NOMO-1 treated with dmso at 0.1 percent for 144 hours (cell line): Measurements from ENCODE around the gene CD300A.

Source experiments
- DNase-seq: peaks from one replicate; lab custom pipeline; 2025; ENCODE audit not compliant: unreplicated experiment; lab: John Stamatoyannopoulos, UW

The CD300A gene

DNA sequence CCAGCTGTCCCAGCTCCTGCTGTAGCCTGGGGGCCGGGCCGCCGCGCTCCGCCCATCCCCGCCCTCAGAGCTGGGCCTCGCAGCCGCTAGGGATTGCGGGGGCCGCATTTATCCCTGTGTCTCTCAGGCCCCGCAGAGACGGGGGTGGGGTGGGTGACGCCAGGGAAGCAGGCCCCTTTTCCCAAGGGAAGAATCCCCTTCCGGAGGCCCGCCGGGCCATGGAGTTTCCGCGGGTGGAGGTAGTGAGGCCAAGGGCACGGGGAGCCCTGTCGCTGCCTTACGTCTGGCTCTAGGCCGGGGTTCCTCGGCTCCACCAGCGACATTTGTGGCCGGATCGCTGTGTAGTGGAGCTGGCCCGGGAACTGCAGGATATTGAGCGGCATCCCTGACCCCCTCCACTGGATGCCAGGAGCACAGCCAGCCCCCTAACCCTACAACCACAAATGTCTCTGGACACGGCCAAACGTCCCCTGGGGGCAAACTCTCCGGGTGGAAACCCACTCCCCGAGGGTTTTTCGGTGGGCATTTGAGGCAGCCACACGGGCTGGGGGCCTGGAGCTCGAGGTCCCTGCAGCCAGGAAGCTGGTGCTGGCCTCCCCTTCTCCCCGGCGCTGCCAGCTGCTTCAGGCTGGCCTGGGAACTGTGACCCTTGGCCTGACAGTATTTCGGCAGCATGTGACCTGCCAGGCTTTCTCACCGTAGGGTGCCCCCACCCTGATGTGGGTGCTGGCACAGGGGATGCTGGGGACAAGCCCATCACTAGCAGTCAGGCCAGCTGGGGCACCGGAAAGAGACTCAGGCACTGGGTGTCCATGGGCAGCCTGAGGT lies 12.0 kb upstream of the CD300A start:
- DNase-seq = peak; percentile 53

DNA sequence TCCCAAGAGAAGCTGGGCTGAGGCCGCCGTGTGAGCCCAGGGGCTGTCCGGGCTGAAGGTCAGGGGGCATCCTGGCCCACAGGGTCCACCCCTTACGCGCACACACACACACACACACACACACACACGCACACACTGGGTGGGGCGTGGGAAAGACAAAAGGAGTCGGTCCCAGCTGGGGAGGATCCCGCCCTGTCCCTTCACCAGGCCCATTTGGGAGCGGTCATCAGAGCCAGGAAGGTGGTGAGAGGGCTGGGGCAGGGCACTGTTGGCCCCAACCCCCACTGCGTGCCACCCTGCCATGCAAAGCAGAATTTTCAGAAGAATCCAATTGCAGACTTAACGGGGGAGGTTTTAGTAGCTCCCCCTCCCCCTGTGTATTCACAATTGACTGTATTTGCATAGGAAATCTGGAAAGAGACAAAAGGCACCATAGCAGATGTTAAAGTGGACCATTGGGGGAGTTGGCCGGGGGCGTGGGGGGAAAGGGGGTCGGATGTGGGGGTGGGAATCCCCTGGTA lies 11.3 kb upstream of the CD300A start:
- no peak for DNase-seq

DNA sequence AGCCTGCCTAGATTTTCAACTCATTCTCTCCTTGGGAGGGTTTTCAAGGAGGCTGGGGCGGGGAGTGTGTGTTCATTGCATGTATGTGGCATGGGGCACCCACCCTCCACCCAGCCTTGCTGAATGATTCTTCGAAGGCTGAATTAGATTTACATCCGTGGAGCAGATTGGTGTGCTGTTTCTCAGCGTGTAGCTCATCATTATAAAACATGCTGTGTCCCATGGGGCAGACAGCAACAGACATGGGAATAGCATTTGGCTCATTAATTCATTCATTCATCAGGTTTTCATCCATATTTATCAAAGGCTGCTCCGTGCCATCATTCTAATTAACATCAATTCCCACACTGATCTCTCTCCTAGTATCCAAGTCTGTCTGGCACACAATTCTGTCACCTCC lies 10.6 kb upstream of the CD300A start:
- DNase-seq = no peak

- DNase-seq = peak; percentile 21
These were observed 9.2 kb upstream of the CD300A start for GRCh38 chr17:74457146-74457819.

GRCh38 chr17:74457820-74458166 lies 8.6 kb upstream of the CD300A start:
- DNase-seq = no peak

- DNase-seq = no peak
These were observed 7.6 kb upstream of the CD300A start for GRCh38 chr17:74458835-74459234.

- DNase-seq = no peak
These were observed 6.8 kb upstream of the CD300A start for GRCh38 chr17:74459622-74460021.

GRCh38 chr17:74460241-74460640 lies 6.2 kb upstream of the CD300A start:
- no peak for DNase-seq

GRCh38 chr17:74460996-74461395 lies 5.4 kb upstream of the CD300A start:
- DNase-seq = no peak

DNA sequence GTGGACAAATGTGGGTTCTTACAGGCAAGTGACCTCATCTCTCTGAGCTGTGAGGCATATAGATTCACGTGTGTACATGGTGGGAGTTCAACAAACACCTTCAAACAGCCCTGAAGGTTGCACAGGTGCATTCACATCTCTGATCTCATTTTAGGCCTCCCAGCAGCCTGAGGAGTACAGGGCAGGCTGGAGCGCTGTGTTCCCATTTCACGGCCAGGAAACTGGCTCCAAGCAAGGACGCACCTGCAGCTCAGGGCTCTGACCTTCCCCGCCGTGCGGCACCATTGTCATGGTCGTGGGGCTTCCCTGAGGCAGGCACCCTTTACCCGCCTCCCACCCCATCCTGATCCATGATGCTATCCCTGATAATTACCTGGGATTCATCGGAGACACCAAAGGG lies 4.8 kb upstream of the CD300A start:
- no peak for DNase-seq

DNA sequence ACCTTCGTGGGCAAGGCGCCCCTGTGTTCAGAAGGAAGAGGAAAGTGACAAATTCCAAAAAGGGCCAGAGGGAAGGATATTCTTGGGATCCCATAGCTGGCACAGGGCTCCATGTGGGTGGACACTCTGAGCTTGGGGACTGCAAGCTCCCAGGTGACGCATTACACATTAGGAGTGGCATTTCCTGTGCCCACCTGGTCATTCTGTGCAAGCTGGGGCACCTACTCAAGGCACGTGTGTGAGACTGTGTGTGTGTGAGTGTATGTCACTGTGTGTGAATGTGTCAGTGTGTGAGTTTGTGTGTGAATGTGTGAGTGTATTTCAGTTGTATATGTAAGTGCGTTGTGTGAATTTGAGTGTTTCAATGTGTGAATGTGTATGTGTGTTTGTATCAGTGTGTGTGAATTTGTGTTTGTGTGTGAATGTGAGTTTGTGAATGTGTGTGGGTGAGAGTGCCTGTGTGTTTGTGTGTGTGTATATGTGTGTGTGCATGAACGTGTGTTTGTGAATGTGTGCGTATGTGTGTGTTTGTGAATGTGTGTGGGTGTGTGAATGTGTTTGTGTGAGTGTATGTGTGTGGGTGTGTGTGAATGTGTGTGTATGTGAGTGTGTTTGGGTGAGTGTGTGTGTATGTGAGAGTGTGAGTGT lies 1.6 kb upstream of the CD300A start:
- DNase-seq = no peak

DNA sequence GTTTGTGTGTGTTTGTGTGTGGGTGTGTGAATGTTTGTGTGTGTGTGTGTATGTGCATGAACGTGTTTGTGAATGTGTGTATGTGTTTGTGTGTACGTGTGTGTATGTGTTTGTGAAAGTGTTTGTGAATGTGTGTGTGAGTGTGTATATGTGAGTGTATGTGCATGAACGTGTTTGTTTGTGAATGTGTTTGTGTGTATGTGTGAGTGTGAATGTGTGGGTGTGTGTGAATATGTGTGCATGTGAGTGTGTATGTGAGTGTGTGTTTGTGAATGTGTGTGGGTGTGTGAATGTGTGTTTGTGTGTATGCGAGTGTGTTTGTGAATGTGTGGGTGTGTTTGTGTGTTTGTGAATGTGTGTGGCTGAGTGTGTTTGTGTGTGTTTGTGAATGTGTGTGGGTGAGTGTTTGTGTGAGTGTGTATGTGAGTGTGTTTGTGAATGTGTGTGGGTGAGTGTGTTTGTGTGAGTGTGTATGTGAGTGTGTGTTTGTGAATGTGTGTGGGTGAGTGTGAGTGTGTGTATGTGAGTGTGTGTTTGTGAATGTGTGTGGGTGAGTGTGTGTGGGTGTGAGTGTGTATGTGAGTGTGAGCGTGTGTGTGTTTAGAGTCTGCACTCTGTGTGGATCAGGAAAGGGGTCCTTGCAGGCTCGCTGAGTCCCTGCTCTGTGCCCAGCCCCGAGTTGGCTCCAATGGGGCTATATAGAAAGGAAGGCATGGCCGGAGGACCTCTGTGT lies 890 bp upstream of the CD300A start:
- DNase-seq = no peak

DNA sequence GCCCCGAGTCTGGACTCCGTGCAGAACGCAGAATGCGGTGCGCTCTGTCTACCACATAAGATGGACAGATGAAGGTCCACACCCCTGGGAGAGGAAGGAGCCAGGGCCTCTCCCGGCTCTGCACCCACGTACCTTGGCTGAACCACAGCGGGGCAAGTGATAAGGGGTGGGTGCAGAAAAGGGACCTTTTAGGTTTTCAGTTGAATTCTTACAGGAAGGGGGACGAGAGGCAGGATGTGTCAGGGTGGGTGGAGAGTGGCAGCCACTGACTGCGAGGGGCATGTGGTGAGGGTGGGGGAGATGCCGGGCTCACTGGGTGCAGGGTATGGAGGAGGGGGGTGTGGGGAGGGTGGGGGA lies 372 bp downstream of the CD300A start:
- no peak for DNase-seq

DNA sequence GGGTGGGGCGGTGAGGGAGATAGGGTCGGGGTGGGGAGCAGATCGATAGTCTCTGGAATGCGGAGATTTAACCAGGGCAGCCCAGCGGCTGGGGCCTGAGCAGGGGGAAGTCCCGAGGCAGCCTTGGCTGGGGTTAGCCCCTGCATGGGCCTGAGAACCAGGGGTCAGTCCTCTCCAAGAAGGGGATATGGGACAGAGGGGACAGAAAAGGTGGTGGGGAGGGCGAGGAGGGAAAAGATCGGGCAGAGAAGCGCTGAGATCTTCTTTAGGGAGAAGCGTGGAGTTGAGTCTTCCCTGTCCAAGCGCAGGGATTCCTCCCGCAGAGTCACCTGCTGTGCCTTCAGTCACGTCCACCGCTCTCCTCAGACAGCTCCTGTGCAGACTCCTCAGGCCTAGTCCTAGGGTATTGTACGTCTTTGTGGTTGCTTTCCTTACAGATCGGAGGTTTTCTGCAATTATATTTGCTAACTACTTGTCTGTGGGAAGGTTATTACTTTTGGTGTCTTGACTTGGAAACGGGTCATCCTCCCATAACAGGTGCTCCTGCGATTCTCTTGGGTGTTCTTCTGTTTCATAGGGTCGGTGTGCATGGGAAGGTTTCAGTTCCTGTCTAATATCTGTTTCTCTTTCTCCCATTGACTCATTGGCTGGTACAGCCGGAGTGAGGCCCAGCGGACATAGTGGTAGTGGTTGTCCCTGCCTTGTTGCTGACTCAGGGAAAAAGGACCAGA lies 952 bp downstream of the CD300A start:
- DNase-seq = peak; percentile 54

GRCh38 chr17:74471341-74471740 lies 4.9 kb downstream of the CD300A start:
- DNase-seq = no peak

DNA sequence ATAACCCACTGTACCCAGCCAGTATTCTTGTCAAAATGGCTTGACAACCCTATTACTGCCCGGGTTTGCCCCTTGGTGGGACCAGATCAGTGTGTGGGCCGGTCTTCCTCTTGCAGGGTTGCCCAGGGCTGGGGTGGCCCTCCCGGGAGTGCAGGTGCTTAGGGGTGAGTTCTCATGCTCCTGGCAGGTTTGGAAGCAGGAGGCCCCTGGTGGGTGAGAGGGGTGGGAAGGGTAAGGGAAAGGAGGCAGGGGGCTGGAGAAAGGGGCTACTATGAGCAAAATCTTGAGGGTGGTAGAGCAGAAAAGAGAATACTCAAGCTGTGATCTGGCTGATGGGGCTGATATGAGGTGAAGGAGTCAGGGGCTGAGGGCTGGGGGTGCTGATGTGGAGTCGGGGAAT lies 6.5 kb downstream of the CD300A start:
- DNase-seq = no peak

DNA sequence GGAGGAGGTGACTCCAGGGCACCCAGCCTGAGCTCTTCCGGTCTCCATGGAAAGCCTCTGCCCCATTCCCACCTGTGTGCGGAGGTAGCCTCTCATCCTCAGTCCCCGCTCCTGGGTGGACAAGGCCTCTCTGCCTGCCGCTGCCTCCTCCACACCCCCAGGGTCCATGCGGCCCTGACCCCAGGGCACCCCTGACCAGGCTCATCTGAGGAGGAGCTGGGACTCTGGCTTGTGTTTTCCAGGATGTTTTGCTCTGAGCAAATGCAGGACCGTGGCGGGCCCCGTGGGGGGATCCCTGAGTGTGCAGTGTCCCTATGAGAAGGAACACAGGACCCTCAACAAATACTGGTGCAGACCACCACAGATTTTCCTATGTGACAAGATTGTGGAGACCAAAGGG lies 6.9 kb downstream of the CD300A start:
- no peak for DNase-seq

- DNase-seq = no peak
These were observed 7.8 kb downstream of the CD300A start for GRCh38 chr17:74474043-74474792.

DNA sequence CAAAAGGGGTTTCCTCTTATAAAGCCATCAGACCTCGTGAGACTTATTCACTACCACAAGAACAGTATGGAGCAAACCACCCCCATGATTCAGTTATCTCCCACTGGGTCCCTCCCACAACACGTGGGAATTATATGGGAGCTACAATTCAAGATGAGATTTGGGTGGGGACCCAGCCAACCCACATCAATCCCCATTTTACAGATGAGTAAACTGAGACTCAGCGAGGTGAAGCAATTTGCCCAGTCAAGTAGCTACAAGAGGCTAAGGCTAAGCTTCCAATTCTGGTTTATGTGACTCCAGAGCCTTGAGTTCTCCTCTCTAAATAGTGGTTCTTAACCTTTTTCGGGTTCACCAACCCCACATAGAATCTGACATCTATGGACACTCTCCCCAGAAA lies 8.8 kb downstream of the CD300A start:
- no peak for DNase-seq

DNA sequence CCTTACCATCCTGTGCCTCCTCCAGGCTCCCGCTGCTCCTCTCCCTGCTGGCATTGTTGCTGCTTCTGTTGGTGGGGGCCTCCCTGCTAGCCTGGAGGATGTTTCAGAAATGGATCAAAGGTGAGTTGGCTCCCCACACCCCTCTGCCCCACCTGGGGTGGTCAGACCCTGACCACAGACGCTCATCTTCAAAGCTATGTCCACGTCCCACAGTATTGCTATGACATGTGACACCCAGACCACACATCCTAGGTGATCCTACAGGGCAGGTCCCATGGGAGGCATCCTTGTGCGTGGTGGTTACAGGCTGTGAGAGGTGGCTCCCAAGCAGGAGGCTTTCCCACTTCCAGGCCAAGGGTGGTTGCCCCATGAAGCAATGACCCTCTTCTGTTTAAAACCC lies 11.0 kb downstream of the CD300A start:
- no peak for DNase-seq
